Body of pancreas (tissue), 4 donors: ENCODE measurements around the gene PCGF1. TPM values are rescaled to one million over a fixed set of nuclear protein-coding genes. Genes with fewer than 3 reads are reported as not detected.

Experiments
- ATAC-seq: fragments of 150-250 bp; one replicate; pipeline ENCODE4 v1.9.1; 2016
- DNase-seq, 4 donors: peaks; one replicate each; pipeline ENCODE4 v3.0.0-alpha.2; 2019
- H3K27ac ChIP-seq, 4 donors: fragments of 200-600 bp; sonication (generic); 1 replicate in 3 of 4; 2 replicates in 1 of 4; pipeline versions ENCODE4 v1.5.1 to v1.6.1; 2016 to 2019; ENCODE audit warnings: mild to moderate bottlenecking in 1 of 4, mixed read lengths in 1 of 4, moderate library complexity in 1 of 4
- H3K27me3 ChIP-seq, 2 donors: fragments of 200-600 bp; sonication (generic); one replicate each; pipeline ENCODE4 v1.6.0; 2016; ENCODE audit warnings: mild to moderate bottlenecking in 1 of 2
- H3K36me3 ChIP-seq, 2 donors: fragments of 200-600 bp; sonication (generic); replicated peaks in 1 of 2; 2 replicates each; pipeline ENCODE4 v1.5.1; 2016; ENCODE audit warnings: low read depth in 2 of 2; ENCODE audit not compliant: insufficient read depth in 1 of 2
- H3K4me1 ChIP-seq: fragments of 200-600 bp; sonication (generic); one replicate; pipeline ENCODE4 v1.6.0; 2016
- H3K4me3 ChIP-seq, 2 donors: fragments of 200-600 bp; sonication (generic); 1 replicate in 1 of 2; 2 replicates in 1 of 2; pipeline ENCODE4 v1.5.1; 2016 to 2019
- H3K9me3 ChIP-seq, 3 donors: fragments of 200-600 bp; sonication (generic); 1 replicate in 2 of 3; 2 replicates in 1 of 3; pipeline ENCODE4 v1.5.1; 2016
- CTCF ChIP-seq, 7 experiments: fragments of 450-650 bp in 4 of 7; fragments of 200-600 bp in 3 of 7; sonication (generic) in 3 of 7; IDR thresholded peaks; one replicate each; pipeline ENCODE4 v1.5.1; 2016 to 2019; ENCODE audit warnings: antibody characterized with exemption in 7 of 7
- POLR2A ChIP-seq, 3 donors: fragments of 450-650 bp; IDR thresholded peaks; one replicate each; pipeline ENCODE4 v1.6.1; 2016; ENCODE audit warnings: antibody characterized with exemption in 3 of 3, mild to moderate bottlenecking in 2 of 3
- WGBS, 2 donors: methylation state at CpG; one replicate each; pipeline ENCODE4 v1.1.5; 2017; 5-methylcytosine and 5-hydroxymethylcytosine counted together
- intact Hi-C: fragments of 100-400 bp; cut with DNase I; formaldehyde crosslinking; loops from one replicate; pipeline ENCODE4 v1.15.1; 2023
- total RNA-seq, 2 donors: library from RNA; depleted of rRNA; stranded (reverse); fragments of >200 nt; gene quantifications; one replicate each; pipeline ENCODE4 v1.1.0, GENCODE V29; 2016

Gene PCGF1
- 10 to 100 TPM; 16.5 to 22.3 TPM for total RNA-seq

GRCh38 chr2:74507145-74507925 lies at the start of gene PCGF1:
PCGF1 (minus strand) TSS chr2:74507695; CDS start chr2:74507668, 27 bp downstream.
- 0 to 1% methylated on average over 24 to 56 of the region's 56 CpGs for WGBS, 2 donors
- ATAC-seq, result peak; percentile 98
- Histone ChIP-seq H3K4me3 (peak within 1 kb of the TSS; percentile 53 to 65), H3K27me3 (peaks cover 0 to 9% of the 10 kb centered on the region in 2 donors), H3K36me3 (no peaks in the 10 kb centered on the region), H3K27ac (peak within 1 kb of the TSS; percentile 96 to 99 (median 98)), H3K9me3 (no peaks in the 10 kb centered on the region), H3K4me1 (peaks cover 49% of the 10 kb centered on the region)
- peak; percentile 100 for DNase-seq
- intact Hi-C loops, result no loop called here
- TF ChIP-seq POLR2A (IDR thresholded peaks at IDR 0.05), result peak in 2 of 3 donors; percentile 73 to 81
- TF ChIP-seq CTCF (IDR thresholded peaks at IDR 0.05), result peak in 4 of 7 experiments; percentile 25 to 36 (median 32)

DNA sequence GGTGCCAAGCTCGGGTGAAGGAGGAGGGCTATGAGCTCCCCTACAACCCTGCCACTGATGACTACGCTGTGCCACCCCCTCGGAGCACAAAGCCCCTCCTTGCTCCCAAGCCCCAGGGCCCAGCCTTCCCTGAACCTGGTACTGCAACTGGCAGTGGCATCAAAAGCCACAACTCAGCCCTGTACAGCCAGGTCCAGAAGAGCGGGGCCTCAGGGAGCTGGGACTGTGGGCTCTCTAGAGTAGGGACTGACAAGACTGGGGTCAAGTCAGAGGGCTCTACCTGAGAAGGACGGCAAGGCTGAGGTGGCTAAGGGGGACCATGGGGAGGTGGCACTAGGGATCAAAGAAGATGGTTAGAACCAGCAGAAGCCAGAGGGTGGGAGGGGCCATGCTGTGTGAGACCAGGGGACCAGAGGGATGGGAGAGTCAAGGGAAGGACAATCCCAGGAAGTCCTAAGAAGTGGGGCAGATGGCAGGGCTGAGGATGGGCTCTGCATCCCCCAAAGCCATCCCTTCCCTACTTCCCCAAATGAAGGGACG lies 49.4 kb upstream of the PCGF1 start:
- peaks cover 16% of the 10 kb centered on the region for H3K4me1 ChIP-seq
- no peak overlapping the region for H3K4me3 ChIP-seq
- intact Hi-C loops, result no loop called here
- no peak for TF ChIP-seq CTCF (IDR thresholded peaks at IDR 0.05)
- no peak for TF ChIP-seq POLR2A (IDR thresholded peaks at IDR 0.05)
- H3K27me3 ChIP-seq, result no peaks in the 10 kb centered on the region
- no peaks in the 10 kb centered on the region for H3K9me3 ChIP-seq
- no peaks in the 10 kb centered on the region for H3K36me3 ChIP-seq
- DNase-seq (no peak), ATAC-seq (no peak)
- 89 to 96% methylated on average over 6 of the region's 6 CpGs for WGBS, 2 donors
- no peak overlapping the region for H3K27ac ChIP-seq

GRCh38 chr2:74556159-74556558 lies 48.7 kb upstream of the PCGF1 start:
- intact Hi-C loops, result no loop called here
- Histone ChIP-seq H3K4me1 (peaks cover 16% of the 10 kb centered on the region), H3K27ac (no peak overlapping the region), H3K9me3 (no peaks in the 10 kb centered on the region), H3K4me3 (no peak overlapping the region), H3K36me3 (no peaks in the 10 kb centered on the region), H3K27me3 (no peaks in the 10 kb centered on the region)
- WGBS, 2 donors, result 89 to 95% methylated on average over 10 to 14 of the region's 14 CpGs
- DNase-seq (no peak), ATAC-seq (no peak)
- TF ChIP-seq POLR2A (IDR thresholded peaks at IDR 0.05), result no peak
- no peak for TF ChIP-seq CTCF (IDR thresholded peaks at IDR 0.05)

DNA sequence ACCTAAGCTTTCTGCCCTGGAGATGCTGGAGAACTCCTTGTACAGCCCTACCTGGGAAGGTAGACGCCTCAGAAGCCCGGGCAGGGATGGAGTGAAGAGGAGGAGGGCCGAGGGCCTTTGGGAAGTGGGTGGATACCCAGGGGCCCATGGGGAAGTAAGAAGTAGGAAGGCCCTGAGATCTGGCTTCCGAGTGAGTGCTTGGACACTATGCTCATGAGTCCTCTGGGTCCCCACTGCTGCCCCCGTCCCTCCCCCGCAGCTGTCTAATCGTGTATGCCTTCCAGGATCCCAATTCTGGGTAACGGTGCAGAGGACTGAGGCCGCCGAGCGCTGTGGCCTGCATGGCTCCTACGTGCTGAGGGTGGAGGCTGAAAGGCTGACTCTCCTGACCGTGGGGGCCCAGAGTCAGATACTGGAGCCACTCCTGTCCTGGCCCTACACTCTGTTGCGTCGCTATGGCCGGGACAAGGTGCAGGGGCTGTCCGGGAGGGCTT lies 48.2 kb upstream of the PCGF1 start:
- 79 to 84% methylated on average over 15 to 17 of the region's 17 CpGs for WGBS, 2 donors
- Histone ChIP-seq H3K27me3 (no peaks in the 10 kb centered on the region), H3K4me1 (peaks cover 16% of the 10 kb centered on the region), H3K36me3 (no peaks in the 10 kb centered on the region), H3K27ac (peak overlapping the region in 2 of 4 donors; percentile 79 to 85), H3K4me3 (peak overlapping the region in 1 of 2 donors; percentile 64), H3K9me3 (no peaks in the 10 kb centered on the region)
- intact Hi-C loops, result no loop called here
- TF ChIP-seq CTCF (IDR thresholded peaks at IDR 0.05) (no peak), POLR2A (IDR thresholded peaks at IDR 0.05) (no peak)
- ATAC-seq (no peak), DNase-seq (peak in 1 of 4 donors; percentile 46)
